ENCODE results near the gene OAF. TPM values are rescaled to one million over a fixed set of nuclear protein-coding genes. Genes with fewer than 3 reads are reported as not detected.

OAF gene
- total RNA-seq, 1 experiment from 2014 or later = 11.3 TPM

- H3K9me3 Mint-ChIP-seq (ENCODE audit: low read depth, unreplicated experiment) = no peaks in the 10 kb centered on the region
- peaks cover 9% of the 10 kb centered on the region for H3K4me1 Mint-ChIP-seq (ENCODE audit: low read depth, unreplicated experiment)
- DNase-seq = no peak
- H3K27me3 Mint-ChIP-seq (ENCODE audit: unreplicated experiment) = peaks cover 64% of the 10 kb centered on the region
- no peak overlapping the region for H3K27ac Mint-ChIP-seq (ENCODE audit: unreplicated experiment)
- no peaks in the 10 kb centered on the region for H3K36me3 Mint-ChIP-seq (ENCODE audit: insufficient read depth, unreplicated experiment)
- TF ChIP-seq CTCF (IDR thresholded peaks at IDR 0.05; ENCODE audit: unreplicated experiment) = no peak
- CTCF ChIA-PET = no interaction called here
- no TSS peak for BruUV-seq (replicated peaks)
- intact Hi-C loops (cut with micrococcal nuclease; ENCODE audit: unreplicated experiment) = no loop called here
- no peak overlapping the region for H3K4me3 Mint-ChIP-seq (ENCODE audit: low read depth, unreplicated experiment)
These were observed 22.5 kb upstream of the OAF start for GRCh38 chr11:120188371-120188770.

GRCh38 chr11:120188811-120189455 lies 21.9 kb upstream of the OAF start:
- no peak for TF ChIP-seq CTCF (IDR thresholded peaks at IDR 0.05; ENCODE audit: unreplicated experiment)
- Mint-ChIP-seq H3K4me1 (ENCODE audit: low read depth, unreplicated experiment) (peaks cover 9% of the 10 kb centered on the region), H3K4me3 (ENCODE audit: low read depth, unreplicated experiment) (no peak overlapping the region), H3K9me3 (ENCODE audit: low read depth, unreplicated experiment) (no peaks in the 10 kb centered on the region), H3K27ac (ENCODE audit: unreplicated experiment) (no peak overlapping the region), H3K36me3 (ENCODE audit: insufficient read depth, unreplicated experiment) (no peaks in the 10 kb centered on the region), H3K27me3 (ENCODE audit: unreplicated experiment) (peaks cover 62% of the 10 kb centered on the region)
- DNase-seq = no peak
- no TSS peak for BruUV-seq (replicated peaks)
- intact Hi-C loops (cut with micrococcal nuclease; ENCODE audit: unreplicated experiment) = no loop called here
- CTCF ChIA-PET = interaction anchor here (0.6 kb wide), 1 partner anchor 9 kb away, joined by 3 read pairs; no protein-coding TSS in a partner anchor

- Mint-ChIP-seq H3K4me1 (ENCODE audit: low read depth, unreplicated experiment) (peaks cover 9% of the 10 kb centered on the region), H3K36me3 (ENCODE audit: insufficient read depth, unreplicated experiment) (no peaks in the 10 kb centered on the region), H3K27ac (ENCODE audit: unreplicated experiment) (no peak overlapping the region), H3K27me3 (ENCODE audit: unreplicated experiment) (peaks cover 65% of the 10 kb centered on the region), H3K4me3 (ENCODE audit: low read depth, unreplicated experiment) (no peak overlapping the region), H3K9me3 (ENCODE audit: low read depth, unreplicated experiment) (no peaks in the 10 kb centered on the region)
- intact Hi-C loops (cut with micrococcal nuclease; ENCODE audit: unreplicated experiment) = no loop called here
- CTCF ChIA-PET = no interaction called here
- TF ChIP-seq CTCF (IDR thresholded peaks at IDR 0.05; ENCODE audit: unreplicated experiment) = no peak
- BruUV-seq (replicated peaks) = no TSS peak
- no peak for DNase-seq
These were observed 19.8 kb upstream of the OAF start for GRCh38 chr11:120191058-120191457.

DNA sequence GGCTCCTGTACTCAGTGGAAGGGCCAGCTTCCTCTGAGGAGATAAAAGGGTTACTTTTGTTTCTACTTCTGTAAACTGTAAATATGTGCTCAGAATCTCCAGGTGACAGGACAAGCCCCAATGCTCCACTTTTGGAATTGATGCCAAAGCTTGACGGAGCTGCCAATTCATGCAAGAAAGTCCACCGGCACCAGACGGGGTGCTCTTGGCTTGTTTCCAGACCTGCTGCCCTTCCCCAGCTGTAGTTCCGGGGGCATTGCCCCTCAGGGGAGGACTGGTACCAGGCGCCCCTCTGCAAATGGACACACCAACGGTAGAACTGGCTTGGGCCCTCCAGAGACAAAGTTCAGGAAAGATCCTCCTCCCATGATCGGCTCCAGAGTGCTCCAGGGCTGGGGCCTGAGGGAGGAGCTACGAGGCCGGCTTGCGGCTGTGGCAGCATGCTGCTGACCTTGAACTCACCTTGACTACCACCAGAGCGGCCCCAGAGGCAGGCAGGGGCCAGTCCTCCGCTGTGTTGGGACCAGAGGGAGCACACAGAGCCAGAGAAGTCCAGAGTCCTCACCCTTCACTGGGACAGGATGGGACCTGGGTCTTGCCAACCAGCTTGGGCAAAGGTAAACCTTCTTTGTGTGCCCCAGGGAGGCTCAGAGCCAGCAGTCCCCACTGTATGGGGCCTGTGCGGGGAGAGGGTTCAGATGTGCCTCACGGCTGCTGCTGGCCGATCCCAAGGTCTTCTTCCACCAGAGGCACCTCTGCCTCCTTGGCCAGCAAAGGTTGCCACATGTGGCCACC lies 17.8 kb upstream of the OAF start:
- no TSS peak for BruUV-seq (replicated peaks)
- no peaks in the 10 kb centered on the region for H3K36me3 Mint-ChIP-seq (ENCODE audit: insufficient read depth, unreplicated experiment)
- H3K27ac Mint-ChIP-seq (ENCODE audit: unreplicated experiment) = no peak overlapping the region
- no peaks in the 10 kb centered on the region for H3K4me1 Mint-ChIP-seq (ENCODE audit: low read depth, unreplicated experiment)
- intact Hi-C loops (cut with micrococcal nuclease; ENCODE audit: unreplicated experiment) = no loop called here
- H3K9me3 Mint-ChIP-seq (ENCODE audit: low read depth, unreplicated experiment) = no peaks in the 10 kb centered on the region
- CTCF ChIA-PET = no interaction called here
- H3K27me3 Mint-ChIP-seq (ENCODE audit: unreplicated experiment) = peaks cover 64% of the 10 kb centered on the region
- no peak for TF ChIP-seq CTCF (IDR thresholded peaks at IDR 0.05; ENCODE audit: unreplicated experiment)
- no peak overlapping the region for H3K4me3 Mint-ChIP-seq (ENCODE audit: low read depth, unreplicated experiment)
- DNase-seq = no peak
